GM18909 (cell line): ENCODE results near the gene IDH3B.

Experiments
- ATAC-seq: cut with Tn5 transposase; IDR thresholded peaks from one replicate; pipeline ENCODE4 v1.9.1; 2021; ENCODE audit warnings: mild to moderate bottlenecking; ENCODE audit not compliant: unreplicated experiment, poor library complexity

IDH3B gene

DNA sequence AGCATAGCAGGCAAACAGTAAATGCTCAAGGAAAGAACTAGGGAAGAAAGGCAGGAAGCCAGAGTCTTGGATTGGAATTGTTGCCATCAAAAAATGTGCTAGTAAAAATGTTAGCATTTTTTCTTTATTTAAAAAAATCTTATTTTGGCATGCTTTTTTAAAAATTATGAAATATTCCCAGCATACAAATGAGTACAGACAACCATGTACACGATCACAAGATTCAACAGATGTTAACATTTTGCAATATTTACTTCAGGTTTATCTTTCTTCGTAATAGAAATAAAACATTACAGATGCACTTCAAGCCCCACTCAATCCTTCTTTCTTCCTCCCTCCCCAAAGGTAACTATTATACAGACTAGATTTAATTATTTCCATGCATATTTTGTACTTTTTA, 39.0 kb downstream of the IDH3B start:
- ATAC-seq, result no peak

DNA sequence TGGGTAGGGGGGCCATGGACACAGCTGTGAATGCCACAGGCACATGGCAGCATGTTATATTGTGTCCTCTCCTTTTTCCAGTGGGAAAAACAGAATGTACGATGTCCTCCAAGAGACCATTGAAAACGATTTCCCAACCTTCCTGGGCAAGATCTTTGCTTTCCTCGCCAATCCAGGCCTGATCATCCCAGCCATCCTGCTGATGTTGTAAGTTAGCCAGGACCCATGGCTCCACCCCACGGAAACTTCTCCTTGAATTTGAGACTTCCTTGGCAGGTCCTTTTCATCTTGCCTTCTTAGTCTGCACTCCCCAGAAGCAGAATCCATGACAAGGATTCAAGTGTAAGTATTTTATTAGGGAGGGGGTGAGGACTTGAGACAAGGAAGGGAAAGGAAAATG, 39.8 kb downstream of the IDH3B start:
- no peak for ATAC-seq

DNA sequence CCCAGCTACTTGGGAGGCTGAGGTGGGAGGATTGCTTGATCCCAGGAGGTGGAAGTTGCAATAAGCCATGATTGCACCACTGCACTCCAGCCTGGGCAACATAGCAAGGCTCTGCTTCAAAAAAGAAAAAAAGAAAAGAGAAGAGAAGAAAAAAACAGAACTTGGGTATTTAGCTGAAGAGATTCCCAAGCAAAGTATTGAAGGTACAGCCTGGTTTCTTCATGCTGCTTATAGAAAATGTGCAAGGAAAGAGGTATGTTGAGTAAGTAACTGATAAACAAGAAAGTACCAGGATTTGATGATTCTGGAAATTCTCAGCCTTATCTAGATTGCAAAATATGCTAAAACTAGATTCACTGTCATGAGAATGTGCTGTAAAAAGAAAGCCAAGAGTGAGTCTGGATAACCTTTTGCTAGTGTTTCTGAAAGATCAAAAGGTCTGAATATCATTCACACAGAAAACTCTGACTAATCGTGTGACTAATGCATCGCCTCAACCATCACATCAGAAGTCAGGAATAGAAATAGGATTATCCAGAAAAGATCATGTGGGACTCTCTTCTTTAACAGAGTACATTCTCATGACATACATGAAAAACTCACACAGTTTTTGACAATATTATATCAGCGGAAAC, 43.9 kb downstream of the IDH3B start:
- ATAC-seq, result no peak

DNA sequence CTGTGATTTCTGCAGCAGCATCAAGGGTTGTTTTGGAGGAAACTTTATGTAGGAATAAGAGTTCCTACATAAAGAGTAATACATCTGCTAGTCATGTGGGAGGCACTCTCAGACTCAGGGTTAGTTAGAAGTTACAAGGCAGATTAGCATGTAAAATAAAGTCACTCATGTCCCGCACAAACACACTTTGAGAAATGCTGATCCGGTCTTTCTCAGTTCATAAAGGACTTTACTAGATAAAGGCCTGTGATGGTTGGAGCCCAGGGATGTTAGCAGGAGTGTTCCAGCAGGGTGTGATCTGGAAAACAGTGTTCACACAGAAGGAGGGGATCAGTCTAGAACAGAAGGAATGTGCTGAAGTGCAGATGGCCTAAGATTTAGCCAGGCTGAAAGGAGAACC, 44.7 kb downstream of the IDH3B start:
- no peak for ATAC-seq

- no peak for ATAC-seq
Observed at GRCh38 chr20:2618815-2619214, 45.2 kb downstream of the IDH3B start.

GRCh38 chr20:2617099-2617714, 46.8 kb downstream of the IDH3B start:
- no peak for ATAC-seq

DNA sequence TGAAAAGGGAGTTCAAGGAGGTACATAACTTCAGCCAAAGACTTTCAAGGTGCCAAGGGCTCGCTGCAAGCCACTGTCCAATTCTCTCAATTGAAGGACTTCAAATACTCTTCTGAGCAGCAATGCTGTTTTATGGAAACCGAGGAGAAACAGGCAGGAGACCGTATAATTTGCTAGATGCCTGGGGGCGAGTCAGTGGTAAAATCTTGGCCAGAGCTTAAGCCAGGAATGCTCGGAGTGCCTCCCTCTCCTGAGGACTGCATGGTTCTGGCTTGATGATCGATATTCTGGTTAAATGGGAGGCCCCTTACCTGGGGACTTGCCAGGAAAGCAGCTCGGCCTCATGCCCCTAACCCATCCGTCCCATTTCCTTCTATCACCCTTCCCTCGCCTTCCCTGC, 47.4 kb downstream of the IDH3B start:
- no peak for ATAC-seq

DNA sequence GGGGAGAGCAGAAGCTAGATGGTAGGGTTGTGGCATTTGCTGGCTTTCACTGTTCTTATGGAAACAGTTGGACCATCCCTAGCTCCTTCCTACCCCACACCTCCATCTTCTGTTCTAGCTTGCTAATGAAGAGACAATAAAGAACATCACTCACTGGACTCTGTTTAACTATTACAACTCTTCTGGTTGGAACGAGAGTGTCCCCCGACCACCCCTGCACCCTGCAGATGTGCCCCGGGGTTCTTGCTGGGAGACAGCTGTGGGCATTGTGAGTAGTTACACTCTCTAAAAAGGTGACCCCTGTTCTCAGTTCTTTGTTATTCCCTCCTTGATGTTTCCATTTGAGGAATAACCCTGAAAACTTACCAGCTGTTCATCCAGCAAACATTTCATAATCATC, 51.9 kb downstream of the IDH3B start:
- no peak for ATAC-seq

DNA sequence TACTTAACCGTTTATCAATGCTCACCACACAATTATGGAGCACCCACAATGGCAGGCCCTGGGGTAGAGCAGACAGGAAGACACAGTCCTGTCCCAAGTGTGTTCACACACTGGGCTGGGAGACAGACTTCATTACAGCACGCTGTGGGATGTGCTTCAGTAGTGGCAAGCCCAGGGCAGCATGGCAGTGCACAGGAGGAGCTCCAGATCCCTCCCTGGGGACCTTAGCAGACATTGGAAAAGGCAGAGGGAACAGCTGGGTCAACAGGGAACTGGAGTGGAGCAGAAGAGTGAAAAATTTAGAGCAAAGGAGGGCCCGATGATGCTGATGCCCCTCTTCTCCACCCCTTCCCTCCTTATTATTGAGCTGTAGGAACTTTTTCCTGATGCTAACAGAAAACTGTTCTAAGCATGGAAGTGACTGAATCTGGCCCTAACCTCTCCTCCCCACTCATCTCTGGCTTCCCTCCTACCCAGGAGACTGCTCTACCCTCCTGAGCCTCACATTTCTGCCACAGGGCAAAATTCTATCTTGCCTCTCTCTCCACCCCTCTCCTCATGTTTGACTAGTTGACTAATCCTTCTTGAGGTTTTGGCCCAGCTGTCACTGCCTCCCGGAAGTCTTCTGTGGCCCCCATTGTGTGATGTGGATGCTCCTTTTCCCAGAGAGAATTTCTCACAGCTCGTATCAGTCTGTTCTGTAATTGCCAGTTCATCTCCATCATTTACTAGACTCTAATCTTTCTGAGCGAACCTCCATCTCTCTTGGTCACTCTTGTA, 52.9 kb downstream of the IDH3B start:
- no peak for ATAC-seq

DNA sequence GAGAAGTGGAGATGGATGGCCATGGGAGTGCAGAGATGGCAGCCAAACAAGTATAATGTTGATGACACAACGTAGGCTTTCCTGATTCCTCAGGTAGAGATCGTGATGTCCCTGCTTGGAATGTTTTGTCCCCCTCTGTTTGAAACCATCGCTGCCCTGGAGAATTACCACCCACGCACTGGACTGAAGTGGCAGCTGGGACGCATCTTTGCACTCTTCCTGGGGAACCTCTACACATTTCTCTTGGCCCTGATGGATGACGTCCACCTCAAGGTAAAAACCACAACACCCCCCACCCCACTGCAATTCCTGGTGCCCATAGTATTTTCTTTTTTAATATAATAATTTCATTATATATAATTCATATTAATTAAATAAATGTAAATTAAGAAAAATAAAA, 53.7 kb downstream of the IDH3B start:
- ATAC-seq, result no peak
